Activated gamma-delta T cell (primary cell): ENCODE data around the gene ZSWIM8.

Experiments used
- DNase-seq: peaks from one replicate; lab custom pipeline; 2025; lab: John Stamatoyannopoulos, UW

ZSWIM8 gene

GRCh38 chr10:73796766-73797165, 11.4 kb downstream of the ZSWIM8 start:
- no peak for DNase-seq

- no peak for DNase-seq
Measured at GRCh38 chr10:73797324-73798025, 12.1 kb downstream of the ZSWIM8 start.

DNA sequence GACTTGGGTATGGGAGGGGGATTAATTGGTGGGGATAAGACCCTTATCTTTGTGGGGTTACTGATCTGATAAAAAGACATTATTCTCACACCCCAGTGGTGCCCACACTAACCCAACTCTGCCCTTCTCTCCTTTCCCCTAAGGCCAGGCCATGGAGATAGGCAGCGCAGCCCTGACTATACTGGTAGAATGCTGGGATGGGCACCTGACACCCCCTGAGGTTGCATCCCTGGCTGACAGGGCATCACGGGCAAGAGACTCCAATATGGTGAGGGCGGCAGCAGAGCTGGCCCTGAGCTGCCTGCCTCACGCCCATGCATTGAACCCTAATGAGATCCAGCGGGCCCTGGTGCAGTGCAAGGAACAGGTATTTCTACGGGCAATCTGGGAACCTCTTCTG, 12.7 kb downstream of the ZSWIM8 start:
- no peak for DNase-seq

DNA sequence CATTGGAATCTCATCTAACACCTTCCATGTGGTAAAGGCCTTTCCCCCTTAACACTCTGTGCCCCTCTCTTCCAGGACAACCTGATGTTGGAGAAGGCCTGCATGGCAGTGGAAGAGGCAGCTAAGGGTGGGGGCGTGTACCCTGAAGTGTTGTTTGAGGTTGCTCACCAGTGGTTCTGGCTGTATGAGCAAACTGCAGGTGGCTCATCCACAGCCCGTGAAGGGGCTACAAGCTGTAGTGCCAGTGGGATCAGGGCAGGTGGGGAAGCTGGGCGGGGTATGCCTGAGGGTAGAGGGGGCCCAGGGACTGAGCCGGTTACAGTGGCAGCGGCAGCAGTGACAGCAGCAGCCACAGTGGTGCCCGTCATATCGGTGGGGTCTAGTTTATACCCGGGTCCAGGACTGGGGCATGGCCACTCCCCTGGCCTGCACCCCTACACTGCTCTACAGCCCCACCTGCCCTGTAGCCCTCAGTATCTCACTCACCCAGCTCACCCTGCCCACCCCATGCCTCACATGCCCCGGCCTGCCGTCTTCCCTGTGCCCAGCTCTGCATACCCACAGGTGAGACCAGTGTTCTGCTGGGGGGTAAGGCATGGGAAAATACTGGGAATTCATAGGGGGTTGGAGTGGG, 13.6 kb downstream of the ZSWIM8 start:
- no peak for DNase-seq

DNA sequence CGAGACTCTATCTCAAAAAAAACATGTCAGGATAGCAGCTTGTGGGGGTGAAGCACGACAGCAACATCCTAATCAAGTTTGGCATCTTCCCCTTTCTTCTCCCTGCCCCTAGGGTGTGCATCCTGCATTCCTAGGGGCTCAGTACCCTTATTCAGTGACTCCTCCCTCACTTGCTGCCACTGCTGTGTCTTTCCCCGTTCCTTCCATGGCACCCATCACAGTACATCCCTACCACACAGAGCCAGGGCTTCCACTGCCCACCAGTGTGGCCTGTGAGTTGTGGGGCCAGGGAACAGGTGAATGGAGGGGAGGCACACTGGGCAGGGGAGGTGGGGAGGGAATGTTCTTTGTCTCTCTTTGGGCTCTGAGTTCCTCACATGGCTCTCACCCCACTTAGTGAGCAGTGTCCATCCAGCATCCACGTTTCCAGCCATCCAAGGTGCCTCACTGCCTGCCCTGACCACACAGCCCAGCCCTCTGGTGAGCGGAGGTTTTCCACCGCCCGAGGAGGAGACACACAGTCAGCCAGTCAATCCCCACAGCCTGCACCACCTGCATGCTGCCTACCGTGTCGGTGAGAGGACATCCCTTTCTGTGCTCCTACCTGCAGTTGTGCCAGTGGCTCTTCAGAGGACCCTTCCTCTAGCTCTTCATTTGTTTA, 14.6 kb downstream of the ZSWIM8 start:
- DNase-seq = no peak

GRCh38 chr10:73800560-73801252, 15.3 kb downstream of the ZSWIM8 start:
- no peak for DNase-seq

DNA sequence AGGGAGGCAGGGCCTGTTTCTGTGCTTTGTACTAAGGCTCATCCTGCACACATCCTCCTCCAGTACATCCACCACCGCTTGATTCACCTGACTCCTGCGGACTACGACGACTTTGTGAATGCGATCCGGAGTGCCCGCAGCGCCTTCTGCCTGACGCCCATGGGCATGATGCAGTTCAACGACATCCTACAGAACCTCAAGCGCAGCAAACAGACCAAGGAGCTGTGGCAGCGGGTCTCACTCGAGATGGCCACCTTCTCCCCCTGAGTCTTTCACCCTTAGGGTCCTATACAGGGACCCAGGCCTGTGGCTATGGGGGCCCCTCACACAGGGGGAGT, 15.8 kb downstream of the ZSWIM8 start:
- no peak for DNase-seq

GRCh38 chr10:73802276-73802991, 17.0 kb downstream of the ZSWIM8 start:
- no peak for DNase-seq

GRCh38 chr10:73803680-73804286, 18.4 kb downstream of the ZSWIM8 start:
- DNase-seq = no peak

- DNase-seq = no peak
Measured at GRCh38 chr10:73806176-73806950, 21.0 kb downstream of the ZSWIM8 start.

DNA sequence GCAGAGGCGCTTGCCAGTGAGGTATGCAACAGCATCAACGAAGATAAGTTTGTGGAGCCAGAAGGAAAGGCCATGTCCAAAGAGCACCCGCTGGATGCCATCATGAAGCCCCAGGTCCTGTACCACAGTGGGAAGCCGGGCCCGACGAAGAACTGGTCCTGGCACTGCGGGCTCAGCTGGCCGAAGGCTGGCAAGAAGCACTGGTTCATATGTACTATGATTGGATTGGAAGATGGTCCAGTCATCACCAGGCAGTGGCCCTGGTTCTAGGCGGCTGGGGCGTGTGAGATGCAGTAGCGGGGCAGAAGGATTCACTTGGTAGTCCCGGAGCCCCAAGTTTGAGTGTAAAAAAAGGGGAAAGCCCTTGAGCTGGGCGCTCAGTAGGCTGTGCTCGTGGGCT, 22.1 kb downstream of the ZSWIM8 start:
- no peak for DNase-seq

GRCh38 chr10:73808021-73808815, 22.8 kb downstream of the ZSWIM8 start:
- no peak for DNase-seq

DNA sequence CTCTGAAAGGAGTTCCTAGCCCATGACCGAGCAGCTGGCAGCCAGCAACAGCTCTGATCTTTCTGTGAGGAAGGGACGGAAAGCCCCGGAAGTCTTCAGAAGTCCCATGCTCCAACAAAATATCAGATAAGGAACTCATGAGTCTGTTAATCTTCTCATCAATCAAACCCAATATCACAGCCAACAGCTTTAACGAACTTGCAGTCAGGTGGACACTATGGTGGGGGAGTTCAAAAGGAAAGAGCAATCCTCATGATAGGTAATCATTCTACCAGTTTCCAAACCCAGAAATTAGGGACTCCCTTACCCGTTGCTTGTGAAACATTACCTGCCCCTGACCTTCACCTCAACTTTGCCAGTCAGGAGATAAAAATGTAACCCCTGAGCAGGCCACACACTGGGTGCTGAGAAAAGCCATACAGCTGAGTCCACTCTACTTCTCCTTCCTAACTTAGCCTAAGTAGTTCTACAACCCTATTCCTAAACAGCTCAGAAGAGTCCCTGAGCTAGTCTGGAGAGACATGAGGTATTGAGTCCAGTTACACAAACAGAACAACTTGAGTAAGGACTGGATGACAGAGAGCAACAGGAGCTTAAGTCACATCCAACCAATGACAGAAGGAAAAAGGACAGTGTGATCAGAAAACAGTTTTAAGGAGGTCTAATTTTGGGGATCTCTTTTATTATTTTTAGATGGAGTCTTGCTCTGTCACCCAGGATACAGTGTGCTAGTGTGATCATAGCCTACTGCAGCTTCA, 23.8 kb downstream of the ZSWIM8 start:
- no peak for DNase-seq

- no peak for DNase-seq
Measured at GRCh38 chr10:73810358-73810734, 24.9 kb downstream of the ZSWIM8 start.

GRCh38 chr10:73810735-73811465, 25.5 kb downstream of the ZSWIM8 start:
- peak; percentile 61 for DNase-seq

- no peak for DNase-seq
Measured at GRCh38 chr10:73812657-73813056, 27.3 kb downstream of the ZSWIM8 start.

DNA sequence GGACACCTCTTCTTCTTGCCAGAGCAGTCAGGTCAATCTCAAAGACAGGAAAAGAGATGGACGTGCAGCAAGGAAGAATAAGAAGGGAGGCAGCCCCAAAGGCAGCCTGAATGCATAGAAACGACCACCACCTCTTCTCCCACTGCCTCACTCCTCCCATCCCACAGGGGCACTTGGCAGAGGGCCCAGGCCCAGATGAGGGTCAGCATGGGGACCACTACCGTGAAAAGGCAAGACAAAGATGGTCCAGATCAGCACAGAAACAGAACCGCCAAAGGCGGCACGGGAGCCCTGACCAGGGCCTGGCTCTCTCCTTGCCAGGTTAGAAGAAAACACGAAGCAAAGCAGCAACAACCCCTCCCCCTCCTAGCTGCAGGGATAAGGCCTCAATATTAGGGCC, 27.9 kb downstream of the ZSWIM8 start:
- DNase-seq = no peak

- DNase-seq = no peak
Measured at GRCh38 chr10:73814276-73814895, 29.0 kb downstream of the ZSWIM8 start.
